Keratinocyte (primary cell): ENCODE results near the gene SMARCAL1. TPM values are rescaled to one million over a fixed set of nuclear protein-coding genes. Genes with fewer than 3 reads are reported as not detected.

ENCODE experiments used
- DNase-seq: peaks from one replicate; pipeline ENCODE4 v3.0.0-alpha.2; 2011; ENCODE audit warnings: low read depth, missing footprints, low spot score
- FAIRE-seq: peaks from 2 replicates; lab custom pipeline; 2011; peaks lifted over from hg19 to GRCh38; lab: Jason Lieb, UNC
- H2AFZ ChIP-seq: 2 replicates; pipeline ENCODE4 v1.6.0; 2012; ENCODE audit warnings: low read length, control low read depth, inconsistent platforms; ENCODE audit not compliant: control insufficient read depth
- H3K27ac ChIP-seq: 2 replicates; pipeline ENCODE4 v1.5.1; 2011; ENCODE audit warnings: low read length; ENCODE audit not compliant: control insufficient read depth, insufficient read depth
- H3K27me3 ChIP-seq: 3 replicates; pipeline ENCODE4 v1.6.0; 2011; ENCODE audit warnings: low read length; ENCODE audit not compliant: control insufficient read depth, insufficient read depth; ENCODE audit errors: extremely low read depth
- H3K36me3 ChIP-seq, 2 experiments: 2 replicates in 1 of 2; 3 replicates in 1 of 2; pipeline ENCODE4 v1.5.1; 2011; ENCODE audit warnings: low read length in 2 of 2, mild to moderate bottlenecking in 1 of 2; ENCODE audit not compliant: control insufficient read depth in 2 of 2, insufficient read depth in 2 of 2; ENCODE audit errors: extremely low read depth in 1 of 2
- H3K4me1 ChIP-seq: 3 replicates; pipeline ENCODE4 v1.5.1; 2011; ENCODE audit warnings: low read length; ENCODE audit not compliant: control insufficient read depth, insufficient read depth; ENCODE audit errors: extremely low read depth
- H3K4me2 ChIP-seq: 3 replicates; pipeline ENCODE4 v1.6.0; 2011; ENCODE audit warnings: low read depth, low read length; ENCODE audit not compliant: control insufficient read depth, insufficient read depth; ENCODE audit errors: extremely low read depth
- H3K4me3 ChIP-seq, 3 experiments: fragments of 200-600 bp in 1 of 3; sonication (generic) in 1 of 3; 2 replicates in 2 of 3; 3 replicates in 1 of 3; pipeline ENCODE4 v1.5.1; 2011 to 2016; ENCODE audit warnings: low read length in 3 of 3, mild to moderate bottlenecking in 3 of 3, control low read depth in 2 of 3, inconsistent platforms in 1 of 3, low read depth in 1 of 3, mixed read lengths in 1 of 3, mixed run types in 1 of 3, moderate library complexity in 1 of 3; ENCODE audit not compliant: control insufficient read depth in 2 of 3, insufficient read depth in 2 of 3; ENCODE audit errors: extremely low read depth in 1 of 3
- H3K79me2 ChIP-seq: 2 replicates; pipeline ENCODE4 v1.6.0; 2012; ENCODE audit warnings: low read length; ENCODE audit not compliant: control insufficient read depth, insufficient read depth
- H3K9ac ChIP-seq: 3 replicates; pipeline ENCODE4 v1.6.0; 2011; ENCODE audit warnings: low read length; ENCODE audit not compliant: control insufficient read depth, insufficient read depth; ENCODE audit errors: extremely low read depth
- H3K9me1 ChIP-seq: 3 replicates; pipeline ENCODE4 v1.6.0; 2011; ENCODE audit warnings: low read length; ENCODE audit not compliant: control insufficient read depth, insufficient read depth; ENCODE audit errors: extremely low read depth
- H3K9me3 ChIP-seq: 2 replicates; pipeline ENCODE4 v1.5.1; 2012; ENCODE audit warnings: low read depth, low read length; ENCODE audit not compliant: control insufficient read depth
- H4K20me1 ChIP-seq: 3 replicates; pipeline ENCODE4 v1.6.0; 2011; ENCODE audit warnings: low read length; ENCODE audit not compliant: control insufficient read depth, insufficient read depth; ENCODE audit errors: extremely low read depth
- EZH2 ChIP-seq: IDR thresholded peaks from one replicate; pipeline ENCODE4 v1.6.1; 2012; ENCODE audit warnings: inconsistent platforms, mild to moderate bottlenecking, low read length, moderate library complexity
- dilution Hi-C: fragments of 300-500 bp; cut with MboI; formaldehyde crosslinking; loops from one replicate; pipeline ENCODE4 v1.7.0; 2020; ENCODE audit warnings: low sequenced_read_pairs; ENCODE audit not compliant: extremely low pct_ligation_motif_present
- polyA plus RNA-seq, 5 experiments: library from polyadenylated mRNA; depleted of rRNA in 3 of 5; stranded (reverse) in 3 of 5; stranded (forward) in 1 of 5; unstranded in 1 of 5; fragments of >200 nt; gene quantifications; 1 replicate in 1 of 5; 2 replicates in 3 of 5; 3 replicates in 1 of 5; pipeline versions ENCODE4 v1.2.1 to v1.2.3, GENCODE V29; 2011 to 2012; ENCODE audit warnings: missing spikeins in 2 of 5, low read depth in 1 of 5, low replicate concordance in 1 of 5
- TF ChIP-seq, protein P1 (sequence below), 3 experiments: IDR thresholded peaks in 1 of 3; conservative IDR thresholded peaks in 1 of 3; optimal IDR thresholded peaks in 1 of 3; 2 replicates in 2 of 3; 3 replicates in 1 of 3; pipeline versions ENCODE3 to v1.5.1; 2011; ENCODE audit warnings: low read length in 3 of 3, mild to moderate bottlenecking in 3 of 3, moderate library complexity in 2 of 3, control low read depth in 1 of 3, inconsistent platforms in 1 of 3; ENCODE audit not compliant: insufficient read depth in 2 of 3; ENCODE audit errors: extremely low read depth in 1 of 3

SMARCAL1 gene
- polyA plus RNA-seq, 1 donor (not counting 4 experiments of a cell fraction or from before 2014, with no cell fraction given): 26.3 TPM

DNA sequence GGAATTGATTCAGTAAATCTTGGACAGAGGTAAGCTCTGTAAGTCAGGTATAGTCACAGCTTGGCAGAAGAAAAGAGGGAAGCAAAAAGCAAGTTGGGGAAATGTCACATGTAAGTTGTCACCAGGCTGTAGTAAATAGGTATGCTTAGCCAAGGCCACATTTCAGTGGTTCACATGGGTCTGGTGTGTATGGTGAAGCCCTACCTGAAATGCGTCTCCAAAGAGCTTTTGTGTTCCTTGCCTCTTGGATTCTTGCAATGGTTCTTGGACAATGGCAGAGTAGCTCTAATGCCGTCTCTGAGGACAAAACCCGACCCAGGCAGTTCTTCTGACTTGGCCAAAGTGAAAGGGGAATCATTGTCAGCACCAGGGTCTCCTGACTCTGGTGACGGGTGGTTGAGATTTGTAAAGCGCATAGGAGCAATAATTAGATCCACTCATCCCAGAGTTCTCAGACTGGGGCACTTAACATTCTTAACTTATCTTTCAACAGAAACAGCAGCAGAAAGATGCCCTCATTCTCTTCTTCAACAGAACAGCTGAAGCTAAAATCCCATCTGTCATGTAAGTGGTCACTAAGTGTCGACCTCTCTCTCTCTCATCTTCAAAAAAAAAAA is 51.9 kb downstream of the SMARCAL1 start:
- FAIRE-seq: no peak

DNA sequence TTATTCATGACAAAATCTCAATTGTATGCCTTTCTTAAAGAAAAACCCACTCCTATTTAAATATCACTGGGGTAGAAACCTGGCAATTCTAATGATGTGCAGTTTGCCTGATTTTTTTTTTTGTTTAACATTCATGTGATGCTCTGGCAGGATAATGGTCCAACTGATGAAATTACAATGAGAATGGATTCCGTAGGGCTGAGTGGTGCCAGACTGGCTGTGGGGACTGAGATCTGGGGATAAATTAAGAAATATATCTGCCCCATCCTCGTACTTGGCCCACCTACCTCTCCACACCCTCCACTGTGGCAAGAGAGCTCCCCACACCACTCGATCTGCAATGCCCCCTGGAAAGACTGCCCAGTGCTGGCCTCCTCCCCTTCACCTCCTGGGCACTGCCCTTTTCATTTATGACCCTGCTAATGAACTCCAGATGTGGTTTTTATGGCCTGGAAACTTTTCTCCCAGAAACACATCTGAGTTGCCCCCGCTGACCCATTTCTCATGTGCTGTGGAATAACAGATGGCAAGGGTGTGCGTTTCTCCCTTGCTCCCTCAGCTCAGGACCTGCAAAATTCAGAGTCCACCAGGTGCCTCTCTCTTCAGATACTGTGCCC is 53.4 kb downstream of the SMARCAL1 start:
- TF ChIP-seq EZH2: no peak
- TF ChIP-seq, protein P1, sequence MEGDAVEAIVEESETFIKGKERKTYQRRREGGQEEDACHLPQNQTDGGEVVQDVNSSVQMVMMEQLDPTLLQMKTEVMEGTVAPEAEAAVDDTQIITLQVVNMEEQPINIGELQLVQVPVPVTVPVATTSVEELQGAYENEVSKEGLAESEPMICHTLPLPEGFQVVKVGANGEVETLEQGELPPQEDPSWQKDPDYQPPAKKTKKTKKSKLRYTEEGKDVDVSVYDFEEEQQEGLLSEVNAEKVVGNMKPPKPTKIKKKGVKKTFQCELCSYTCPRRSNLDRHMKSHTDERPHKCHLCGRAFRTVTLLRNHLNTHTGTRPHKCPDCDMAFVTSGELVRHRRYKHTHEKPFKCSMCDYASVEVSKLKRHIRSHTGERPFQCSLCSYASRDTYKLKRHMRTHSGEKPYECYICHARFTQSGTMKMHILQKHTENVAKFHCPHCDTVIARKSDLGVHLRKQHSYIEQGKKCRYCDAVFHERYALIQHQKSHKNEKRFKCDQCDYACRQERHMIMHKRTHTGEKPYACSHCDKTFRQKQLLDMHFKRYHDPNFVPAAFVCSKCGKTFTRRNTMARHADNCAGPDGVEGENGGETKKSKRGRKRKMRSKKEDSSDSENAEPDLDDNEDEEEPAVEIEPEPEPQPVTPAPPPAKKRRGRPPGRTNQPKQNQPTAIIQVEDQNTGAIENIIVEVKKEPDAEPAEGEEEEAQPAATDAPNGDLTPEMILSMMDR (optimal IDR thresholded peaks at IDR 0.05 in 1 of 3, IDR thresholded peaks at IDR 0.05 in 1 of 3, conservative IDR thresholded peaks at IDR 0.05 in 1 of 3; ENCODE audit: extremely low read depth in 1 of 3, insufficient read depth in 2 of 3, low read length in 3 of 3): no peak

More for the DNA sequence above, 51.9 kb downstream of the SMARCAL1 start:
- Histone ChIP-seq H3K9ac (no peak overlapping the region), H3K4me1 (no peaks in the 10 kb centered on the region), H3K27ac (no peak overlapping the region), H3K36me3 (peaks cover 2 to 3% of the 10 kb centered on the region in 2 experiments), H3K4me3 (no peak overlapping the region), H3K27me3 (no peaks in the 10 kb centered on the region), H3K9me3 (no peaks in the 10 kb centered on the region), H3K79me2 (no peaks in the 10 kb centered on the region), H4K20me1 (no peaks in the 10 kb centered on the region), H3K9me1 (no peaks in the 10 kb centered on the region), H3K4me2 (no peak overlapping the region), H2AFZ (no peak overlapping the region)
- TF ChIP-seq EZH2: no peak
- TF ChIP-seq, protein P1 (optimal IDR thresholded peaks at IDR 0.05 in 1 of 3, IDR thresholded peaks at IDR 0.05 in 1 of 3, conservative IDR thresholded peaks at IDR 0.05 in 1 of 3; ENCODE audit: extremely low read depth in 1 of 3, insufficient read depth in 2 of 3, low read length in 3 of 3): no peak
- DNase-seq: no peak
- dilution Hi-C loops: no loop called here

More for the DNA sequence above, 53.4 kb downstream of the SMARCAL1 start:
- Histone ChIP-seq H3K9ac (no peak overlapping the region), H2AFZ (no peak overlapping the region), H3K27me3 (no peaks in the 10 kb centered on the region), H3K79me2 (no peaks in the 10 kb centered on the region), H4K20me1 (no peaks in the 10 kb centered on the region), H3K4me3 (no peak overlapping the region), H3K36me3 (peaks cover 2 to 3% of the 10 kb centered on the region in 2 experiments), H3K9me3 (no peaks in the 10 kb centered on the region), H3K27ac (no peak overlapping the region), H3K9me1 (no peaks in the 10 kb centered on the region), H3K4me2 (no peak overlapping the region), H3K4me1 (no peaks in the 10 kb centered on the region)
- dilution Hi-C loops: no loop called here
- DNase-seq: no peak
- no peak for FAIRE-seq
